Measurements from ENCODE around the gene RAB5A. TPM values are rescaled to one million over a fixed set of nuclear protein-coding genes. Genes with fewer than 3 reads are reported as not detected.
A peak's percentile ranks its signal among the peaks of the same experiment; 100 is the strongest.

The RAB5A gene
- total and polyA plus RNA-seq, 4 donors, result 36.8 to 91.1 (median 48.2) TPM

DNA sequence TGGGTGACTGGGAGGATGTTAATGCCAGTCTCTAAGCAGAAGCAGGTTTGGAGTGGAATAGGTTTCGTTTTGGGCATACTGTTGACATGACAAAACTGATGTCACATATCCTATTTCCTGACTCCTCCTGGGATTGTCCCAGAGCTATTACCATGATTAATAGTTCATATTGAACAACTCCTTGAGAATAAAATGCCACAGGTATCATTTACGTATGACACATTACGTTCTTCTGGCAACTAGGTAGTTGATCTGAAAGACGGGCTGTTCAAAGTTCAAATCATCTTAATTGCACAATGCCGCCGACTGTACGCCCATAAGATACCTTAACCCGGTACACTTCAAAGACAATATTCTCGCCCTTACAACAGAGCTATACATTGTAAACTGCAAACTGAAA, 1.4 kb upstream of the RAB5A start:
- Histone ChIP-seq H3K4me1 (ENCODE audit: control insufficient read depth in 5 of 5, insufficient read depth in 5 of 5, low read length in 5 of 5) (peaks cover 0 to 22% (median 2%) of the 10 kb centered on the region in 5 donors), H3K36me3 (ENCODE audit: control insufficient read depth in 4 of 4, insufficient read depth in 4 of 4, low read length in 4 of 4) (no peaks in the 10 kb centered on the region), H3K27ac (ENCODE audit: low read depth in 1 of 2, low read length in 1 of 2) (no peak overlapping the region), H3K4me3 (no peak overlapping the region), H3K9ac (ENCODE audit: insufficient read depth in 1 of 2, low read length in 2 of 2) (no peak overlapping the region), H3K9me3 (ENCODE audit: control insufficient read depth in 4 of 4, insufficient read depth in 3 of 4, low read length in 3 of 4) (no peaks in the 10 kb centered on the region), H3K27me3 (ENCODE audit: control insufficient read depth in 3 of 3, insufficient read depth in 3 of 3, low read length in 2 of 3) (no peaks in the 10 kb centered on the region)
- ATAC-seq (ENCODE audit: insufficient read depth, low FRiP score) (no peak), DNase-seq (no peak)
- WGBS, 2 donors, result 92 to 93% methylated on average over 9 of the region's 9 CpGs
- TF ChIP-seq, protein P1, sequence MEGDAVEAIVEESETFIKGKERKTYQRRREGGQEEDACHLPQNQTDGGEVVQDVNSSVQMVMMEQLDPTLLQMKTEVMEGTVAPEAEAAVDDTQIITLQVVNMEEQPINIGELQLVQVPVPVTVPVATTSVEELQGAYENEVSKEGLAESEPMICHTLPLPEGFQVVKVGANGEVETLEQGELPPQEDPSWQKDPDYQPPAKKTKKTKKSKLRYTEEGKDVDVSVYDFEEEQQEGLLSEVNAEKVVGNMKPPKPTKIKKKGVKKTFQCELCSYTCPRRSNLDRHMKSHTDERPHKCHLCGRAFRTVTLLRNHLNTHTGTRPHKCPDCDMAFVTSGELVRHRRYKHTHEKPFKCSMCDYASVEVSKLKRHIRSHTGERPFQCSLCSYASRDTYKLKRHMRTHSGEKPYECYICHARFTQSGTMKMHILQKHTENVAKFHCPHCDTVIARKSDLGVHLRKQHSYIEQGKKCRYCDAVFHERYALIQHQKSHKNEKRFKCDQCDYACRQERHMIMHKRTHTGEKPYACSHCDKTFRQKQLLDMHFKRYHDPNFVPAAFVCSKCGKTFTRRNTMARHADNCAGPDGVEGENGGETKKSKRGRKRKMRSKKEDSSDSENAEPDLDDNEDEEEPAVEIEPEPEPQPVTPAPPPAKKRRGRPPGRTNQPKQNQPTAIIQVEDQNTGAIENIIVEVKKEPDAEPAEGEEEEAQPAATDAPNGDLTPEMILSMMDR (IDR thresholded peaks at IDR 0.05; ENCODE audit: control extremely low read depth, extremely low read depth), result no peak

DNA sequence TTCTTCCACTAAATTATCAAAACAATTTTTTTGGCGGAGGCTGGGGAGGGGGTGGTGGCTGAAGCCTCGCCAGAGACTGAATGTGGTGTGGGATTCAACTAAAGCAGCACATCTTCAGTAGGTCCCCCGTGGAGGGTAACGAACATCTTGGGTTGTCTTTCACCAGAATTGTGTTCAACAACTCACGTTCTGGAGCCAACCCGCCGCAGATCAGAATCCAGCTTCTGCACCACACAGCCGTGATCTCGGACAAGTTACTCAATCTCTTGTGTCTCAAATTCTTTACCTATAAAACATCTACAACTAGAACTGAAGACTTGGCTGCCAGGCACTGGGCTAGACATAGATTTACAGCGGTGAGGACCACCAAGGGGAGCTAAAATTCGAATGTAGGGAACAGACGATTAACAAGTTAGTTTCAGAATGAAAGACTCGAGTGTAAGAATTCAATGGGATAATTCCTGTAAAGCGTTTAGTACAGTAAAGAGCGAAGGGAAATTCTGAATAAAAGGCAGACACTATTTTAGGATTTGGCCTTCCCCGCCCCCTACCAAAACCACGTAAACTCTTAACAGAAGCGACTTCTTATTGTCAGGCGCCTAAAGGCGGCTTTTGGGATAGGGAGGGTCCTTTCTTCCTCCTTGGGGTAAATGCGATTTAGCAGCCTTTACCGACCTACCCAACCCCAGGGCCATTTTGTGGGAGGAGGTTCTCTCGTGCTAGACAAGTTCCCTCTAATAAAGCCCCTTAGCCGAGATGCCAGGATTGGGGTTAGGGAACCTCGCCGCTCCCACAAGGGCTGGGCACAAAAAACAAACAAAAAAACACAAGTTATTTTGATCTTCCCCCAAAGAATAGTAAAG, 697 bp upstream of the RAB5A start:
- peak overlapping the region; percentile 65 to 92 for H3K9ac ChIP-seq (ENCODE audit: insufficient read depth in 1 of 2, low read length in 2 of 2)
- H3K36me3 ChIP-seq (ENCODE audit: control insufficient read depth in 4 of 4, insufficient read depth in 4 of 4, low read length in 4 of 4), result peaks cover 0 to under 1% (median 0%) of the 10 kb centered on the region in 4 donors
- peaks cover 0 to 22% (median 2%) of the 10 kb centered on the region in 5 donors for H3K4me1 ChIP-seq (ENCODE audit: control insufficient read depth in 5 of 5, insufficient read depth in 5 of 5, low read length in 5 of 5)
- H3K27me3 ChIP-seq (ENCODE audit: control insufficient read depth in 3 of 3, insufficient read depth in 3 of 3, low read length in 2 of 3), result no peaks in the 10 kb centered on the region
- H3K9me3 ChIP-seq (ENCODE audit: control insufficient read depth in 4 of 4, insufficient read depth in 3 of 4, low read length in 3 of 4), result no peaks in the 10 kb centered on the region
- ATAC-seq (ENCODE audit: insufficient read depth, low FRiP score) (no peak), DNase-seq (peak in 1 of 3 donors; percentile 15)
- TF ChIP-seq, protein P1 (IDR thresholded peaks at IDR 0.05; ENCODE audit: control extremely low read depth, extremely low read depth), result no peak
- WGBS, 2 donors, result 48 to 49% methylated on average over 26 of the region's 26 CpGs
- H3K4me3 ChIP-seq, result peak overlapping the region; percentile 42
- peak overlapping the region; percentile 90 to 96 for H3K27ac ChIP-seq (ENCODE audit: low read depth in 1 of 2, low read length in 1 of 2)

DNA sequence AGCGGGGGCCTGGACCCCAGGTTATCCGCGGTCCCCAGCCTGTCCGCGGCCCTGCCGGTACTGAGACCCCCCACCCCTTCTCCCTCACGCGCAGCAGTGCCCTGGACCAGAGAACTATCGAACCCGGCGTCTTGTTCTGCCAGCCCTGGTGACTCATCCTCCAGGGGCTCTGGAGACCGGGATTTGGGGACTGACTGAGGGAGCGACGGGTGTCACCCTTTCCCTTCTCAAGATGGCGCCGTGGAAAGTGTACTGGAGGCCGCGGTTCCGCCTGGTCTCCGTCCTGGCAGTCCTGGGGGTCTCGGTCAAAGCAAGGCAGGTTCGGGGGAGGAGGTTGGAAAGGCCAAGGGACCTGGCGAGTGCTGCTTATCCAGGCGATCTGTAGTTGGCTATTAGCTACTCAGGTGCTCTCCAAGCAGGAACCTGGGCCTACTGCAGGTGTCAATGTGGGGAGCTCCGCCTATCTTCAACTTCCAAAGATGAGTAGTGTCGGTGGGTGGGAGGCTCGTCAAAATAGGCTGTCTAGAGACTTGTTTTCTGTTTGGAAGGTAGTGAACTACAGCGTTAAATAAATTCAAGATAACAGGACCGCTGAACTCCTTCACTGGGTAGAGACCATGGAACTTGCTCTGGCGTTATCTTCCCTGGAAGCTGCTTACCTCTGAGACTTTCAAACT, 790 bp downstream of the RAB5A start:
- TF ChIP-seq, protein P1 (IDR thresholded peaks at IDR 0.05; ENCODE audit: control extremely low read depth, extremely low read depth), result no peak
- Histone ChIP-seq H3K36me3 (ENCODE audit: control insufficient read depth in 4 of 4, insufficient read depth in 4 of 4, low read length in 4 of 4) (peaks cover 0 to 9% (median 2%) of the 10 kb centered on the region in 4 donors), H3K27ac (ENCODE audit: low read depth in 1 of 2, low read length in 1 of 2) (peak overlapping the region; percentile 95 to 96), H3K9me3 (ENCODE audit: control insufficient read depth in 4 of 4, insufficient read depth in 3 of 4, low read length in 3 of 4) (no peaks in the 10 kb centered on the region), H3K9ac (ENCODE audit: insufficient read depth in 1 of 2, low read length in 2 of 2) (peak overlapping the region; percentile 92 to 94), H3K4me3 (peak overlapping the region; percentile 88), H3K27me3 (ENCODE audit: control insufficient read depth in 3 of 3, insufficient read depth in 3 of 3, low read length in 2 of 3) (no peaks in the 10 kb centered on the region), H3K4me1 (ENCODE audit: control insufficient read depth in 5 of 5, insufficient read depth in 5 of 5, low read length in 5 of 5) (peaks cover 0 to 22% (median 2%) of the 10 kb centered on the region in 5 donors)
- ATAC-seq (ENCODE audit: insufficient read depth, low FRiP score) (peak; percentile 17), DNase-seq (peak; percentile 59 to 69 (median 64))
- 0 to 1% methylated on average over 29 to 30 of the region's 30 CpGs for WGBS, 2 donors
